Heart left ventricle (tissue), 13 donors: ENCODE data around the gene HEATR9.

Experiments used
- POLR2A ChIP-seq, 2 donors: fragments of 450-650 bp; IDR thresholded peaks; one replicate each; pipeline ENCODE4 v1.6.1; 2017; ENCODE audit warnings: antibody characterized with exemption in 2 of 2, mild to moderate bottlenecking in 2 of 2, moderate library complexity in 2 of 2
- TF ChIP-seq, protein P1 (sequence below), 12 donors: fragments of 200-600 bp; sonication (generic) in 4 of 12; IDR thresholded peaks; one replicate each; pipeline versions ENCODE4 v1.5.0 to v1.8.0; 2018 to 2022; ENCODE audit warnings: antibody characterized with exemption in 12 of 12, mild to moderate bottlenecking in 5 of 12
- donor health status: ischemic (EF 13 %, LVEDD 7.1; RV severe dilation, severe dysfunction).
- donor health status: DM: no; HTN: yes; CAD: no.
- donor health status: DM: no; HTN: no; CAD: no.
- donor health status: ischemic (EF 25% LVEDD 6.9; RV normal size, moderate dysfunction).
- donor health status: ischemic (EF 25% LVEDD 5.7; RV mildly dilated, moderate dysfunction).
- donor health status: ischemic (EF 35%, LVEDD 5.7; RV mildly dilated, moderate dysfunction).
- donor health status: nonischemic (EF 11% LVEDD 7.7; RV severe dilation, severe dysfunction).
- donor health status: DM: yes; HTN: yes; CAD: no.
- donor health status: PGD.
- donor health status: ischemic (EF 29% LVEDD 5.4; RV normal size, mild dysfunction).
- donor health status: nonischemic (EF 23%, LVEDD 6.1; RV moderate dilation, normal function).

GRCh38 chr17:35909408-35909807 lies 40.7 kb upstream of the HEATR9 start:
- TF ChIP-seq, protein P1, sequence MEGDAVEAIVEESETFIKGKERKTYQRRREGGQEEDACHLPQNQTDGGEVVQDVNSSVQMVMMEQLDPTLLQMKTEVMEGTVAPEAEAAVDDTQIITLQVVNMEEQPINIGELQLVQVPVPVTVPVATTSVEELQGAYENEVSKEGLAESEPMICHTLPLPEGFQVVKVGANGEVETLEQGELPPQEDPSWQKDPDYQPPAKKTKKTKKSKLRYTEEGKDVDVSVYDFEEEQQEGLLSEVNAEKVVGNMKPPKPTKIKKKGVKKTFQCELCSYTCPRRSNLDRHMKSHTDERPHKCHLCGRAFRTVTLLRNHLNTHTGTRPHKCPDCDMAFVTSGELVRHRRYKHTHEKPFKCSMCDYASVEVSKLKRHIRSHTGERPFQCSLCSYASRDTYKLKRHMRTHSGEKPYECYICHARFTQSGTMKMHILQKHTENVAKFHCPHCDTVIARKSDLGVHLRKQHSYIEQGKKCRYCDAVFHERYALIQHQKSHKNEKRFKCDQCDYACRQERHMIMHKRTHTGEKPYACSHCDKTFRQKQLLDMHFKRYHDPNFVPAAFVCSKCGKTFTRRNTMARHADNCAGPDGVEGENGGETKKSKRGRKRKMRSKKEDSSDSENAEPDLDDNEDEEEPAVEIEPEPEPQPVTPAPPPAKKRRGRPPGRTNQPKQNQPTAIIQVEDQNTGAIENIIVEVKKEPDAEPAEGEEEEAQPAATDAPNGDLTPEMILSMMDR (IDR thresholded peaks at IDR 0.05): no peak
- TF ChIP-seq POLR2A (IDR thresholded peaks at IDR 0.05): no peak
